Left lobe of liver (tissue), 2 donors: Measurements from ENCODE around the gene SEMA4D. TPM values are rescaled to one million over a fixed set of nuclear protein-coding genes. Genes with fewer than 3 reads are reported as not detected.
A peak's percentile ranks its signal among the peaks of the same experiment; 100 is the strongest.

Source experiments
- ATAC-seq: fragments of 200-7000 bp; cut with Tn5 transposase; one replicate; pipeline ENCODE4 v1.9.1; 2020; ENCODE audit warnings: mild to moderate bottlenecking, moderate library complexity
- DNase-seq: peaks from one replicate; pipeline ENCODE4 v3.0.0-alpha.2; 2020; ENCODE audit warnings: low spot score
- total RNA-seq: library from RNA; stranded (reverse); gene quantifications from one replicate; pipeline ENCODE4 v1.2.1, GENCODE V29; 2021
- donor health status: DM: no; HTN: no; CAD: no; lungs with moderate emphysema.
- donor health status: DM: no; HTN: yes; CAD: no.

The SEMA4D gene
- total RNA-seq, 1 donor from 2014 or later = 3.9 TPM

GRCh38 chr9:89342948-89343347 lies 155.0 kb downstream of the SEMA4D start:
- no peak for ATAC-seq

GRCh38 chr9:89342213-89342612 lies 155.7 kb downstream of the SEMA4D start:
- DNase-seq (no peak), ATAC-seq (no peak)

More at GRCh38 chr9:89342948-89343347, 155.0 kb downstream of the SEMA4D start:
- DNase-seq = no peak

GRCh38 chr9:89340332-89340731 lies 157.6 kb downstream of the SEMA4D start:
- ATAC-seq (no peak), DNase-seq (no peak)

- no peak for ATAC-seq
Observed at GRCh38 chr9:89339807-89340206, 158.1 kb downstream of the SEMA4D start.

GRCh38 chr9:89330513-89330912 lies 167.4 kb downstream of the SEMA4D start:
- ATAC-seq = no peak

More at GRCh38 chr9:89339807-89340206, 158.1 kb downstream of the SEMA4D start:
- no peak for DNase-seq

GRCh38 chr9:89329917-89330316 lies 168.0 kb downstream of the SEMA4D start:
- no peak for ATAC-seq
- no peak for DNase-seq

More at GRCh38 chr9:89330513-89330912, 167.4 kb downstream of the SEMA4D start:
- no peak for DNase-seq

- no peak for DNase-seq
- ATAC-seq = no peak
Observed at GRCh38 chr9:89328064-89328463, 169.8 kb downstream of the SEMA4D start.

- ATAC-seq (no peak), DNase-seq (no peak)
Observed at GRCh38 chr9:89325733-89326132, 172.2 kb downstream of the SEMA4D start.

GRCh38 chr9:89323390-89323789 lies 174.5 kb downstream of the SEMA4D start:
- ATAC-seq (no peak), DNase-seq (no peak)

- peak; percentile 5 for ATAC-seq
- DNase-seq = no peak
Observed at GRCh38 chr9:89319015-89319905, 178.7 kb downstream of the SEMA4D start.

GRCh38 chr9:89318123-89319014 lies 179.5 kb downstream of the SEMA4D start, which contains the start of gene SECISBP2:
SECISBP2 (plus strand) TSS chr9:89318500; CDS start chr9:89318577, 77 bp downstream.
- peak; percentile 99 for DNase-seq
- ATAC-seq = peak; percentile 96

GRCh38 chr9:89317282-89317681 lies 180.6 kb downstream of the SEMA4D start:
- ATAC-seq = no peak
- DNase-seq = no peak

GRCh38 chr9:89315482-89315881 lies 182.4 kb downstream of the SEMA4D start:
- ATAC-seq = no peak

GRCh38 chr9:89314955-89315354 lies 183.0 kb downstream of the SEMA4D start:
- DNase-seq (no peak), ATAC-seq (no peak)

More at GRCh38 chr9:89315482-89315881, 182.4 kb downstream of the SEMA4D start:
- DNase-seq = no peak

GRCh38 chr9:89313842-89314241 lies 184.1 kb downstream of the SEMA4D start:
- DNase-seq (no peak), ATAC-seq (no peak)

- no peak for DNase-seq
- ATAC-seq = no peak
Observed at GRCh38 chr9:89312222-89312571, 185.7 kb downstream of the SEMA4D start.

- ATAC-seq = peak; percentile 3
- no peak for DNase-seq
Observed at GRCh38 chr9:89311346-89312221, 186.3 kb downstream of the SEMA4D start.
